HTR-8/SVneo (cell line): ENCODE results near the gene NSUN4.
"Not testable (repeated sequence)": the region's sequence is repeated elsewhere in the genome, so short reads cannot be mapped to it uniquely, and the experiment has no call there.

Source experiments
- DNase-seq: peaks from one replicate; pipeline ENCODE4 v3.0.0; 2011; ENCODE audit warnings: low spot score, mixed read lengths; ENCODE audit not compliant: insufficient read length
- FAIRE-seq: peaks from 2 replicates; lab custom pipeline; 2011; peaks lifted over from hg19 to GRCh38; lab: Jason Lieb, UNC

NSUN4 gene

GRCh38 chr1:46363121-46363520 lies 22.5 kb downstream of the NSUN4 start:
- FAIRE-seq (no peak), DNase-seq (no peak)

GRCh38 chr1:46364612-46365011 lies 24.0 kb downstream of the NSUN4 start:
- FAIRE-seq (no peak), DNase-seq (no peak)

GRCh38 chr1:46365796-46366195 lies 25.2 kb downstream of the NSUN4 start:
- FAIRE-seq, result not testable (repeated sequence)

GRCh38 chr1:46367072-46367471 lies 26.5 kb downstream of the NSUN4 start:
- no peak for DNase-seq
- FAIRE-seq, result no peak

More at GRCh38 chr1:46365796-46366195, 25.2 kb downstream of the NSUN4 start:
- not testable (repeated sequence) for DNase-seq

GRCh38 chr1:46367701-46368100 lies 27.1 kb downstream of the NSUN4 start:
- not testable (repeated sequence) for FAIRE-seq

GRCh38 chr1:46368791-46369190 lies 28.2 kb downstream of the NSUN4 start:
- no peak for FAIRE-seq

More at GRCh38 chr1:46367701-46368100, 27.1 kb downstream of the NSUN4 start:
- not testable (repeated sequence) for DNase-seq

GRCh38 chr1:46369542-46370213 lies 29.1 kb downstream of the NSUN4 start:
- FAIRE-seq (no peak), DNase-seq (no peak)

More at GRCh38 chr1:46368791-46369190, 28.2 kb downstream of the NSUN4 start:
- DNase-seq, result no peak

- no peak for FAIRE-seq
- no peak for DNase-seq
Measured at GRCh38 chr1:46370214-46370633, 29.6 kb downstream of the NSUN4 start.

- no peak for FAIRE-seq
- DNase-seq, result no peak
Measured at GRCh38 chr1:46372431-46372830, 31.8 kb downstream of the NSUN4 start.

- no peak for FAIRE-seq
- DNase-seq, result no peak
Measured at GRCh38 chr1:46379996-46380395, 39.4 kb downstream of the NSUN4 start.

GRCh38 chr1:46380508-46380907 lies 39.9 kb downstream of the NSUN4 start:
- FAIRE-seq (no peak), DNase-seq (no peak)

GRCh38 chr1:46393510-46393909 lies 52.9 kb downstream of the NSUN4 start:
- DNase-seq (no peak), FAIRE-seq (no peak)

GRCh38 chr1:46394108-46394871 lies 53.7 kb downstream of the NSUN4 start, which contains the start of gene FAAH:
Gene FAAH, plus strand, starts transcription at chr1:46394317. Its CDS starts 32 bp downstream, at chr1:46394349.
- FAIRE-seq (no peak), DNase-seq (no peak)

- DNase-seq, result no peak
- no peak for FAIRE-seq
Measured at GRCh38 chr1:46394872-46395465, 54.4 kb downstream of the NSUN4 start.

- FAIRE-seq (no peak), DNase-seq (no peak)
Measured at GRCh38 chr1:46396441-46397398, 56.1 kb downstream of the NSUN4 start.

GRCh38 chr1:46399307-46399706 lies 58.7 kb downstream of the NSUN4 start:
- no peak for FAIRE-seq
- DNase-seq, result no peak

GRCh38 chr1:46400421-46400820 lies 59.8 kb downstream of the NSUN4 start:
- DNase-seq (no peak), FAIRE-seq (no peak)

- DNase-seq (no peak), FAIRE-seq (no peak)
Measured at GRCh38 chr1:46401154-46401913, 60.7 kb downstream of the NSUN4 start.

GRCh38 chr1:46401964-46402626 lies 61.5 kb downstream of the NSUN4 start:
- DNase-seq (no peak), FAIRE-seq (no peak)
